Natural killer cell (primary cell): ENCODE results near the gene NPAS3. TPM values are rescaled to one million over a fixed set of nuclear protein-coding genes. Genes with fewer than 3 reads are reported as not detected.

Source experiments
- ATAC-seq, 3 donors: fragments of 150-1000 bp in 2 of 3; fragments of 200-7000 bp in 1 of 3; cut with Tn5 transposase; 1 replicate in 1 of 3; 2 replicates in 2 of 3; pipeline ENCODE4 v1.10.0; 2021; ENCODE audit warnings: mild to moderate bottlenecking in 2 of 3, moderate library complexity in 2 of 3
- DNase-seq, 2 donors: peaks; one replicate each; pipeline versions ENCODE4 v3.0.0 to v3.0.0-alpha.2; 2013 to 2021; ENCODE audit warnings: mixed read lengths in 1 of 2
- H3K27ac ChIP-seq: one replicate; pipeline ENCODE4 v1.5.1; 2013; ENCODE audit warnings: mild to moderate bottlenecking, low read length
- H3K27me3 ChIP-seq: one replicate; pipeline ENCODE4 v1.6.1; 2013; ENCODE audit warnings: low read length; ENCODE audit not compliant: control insufficient read depth, insufficient read depth
- H3K36me3 ChIP-seq: one replicate; pipeline ENCODE4 v1.6.1; 2013; ENCODE audit warnings: low read length; ENCODE audit not compliant: control insufficient read depth, insufficient read depth
- H3K4me1 ChIP-seq: one replicate; pipeline ENCODE4 v1.6.1; 2013; ENCODE audit warnings: low read length; ENCODE audit not compliant: control insufficient read depth, insufficient read depth
- H3K4me3 ChIP-seq: one replicate; pipeline ENCODE4 v1.5.1; 2013; ENCODE audit warnings: low read length
- H3K9me3 ChIP-seq: one replicate; pipeline ENCODE4 v1.6.1; 2013; ENCODE audit warnings: low read length; ENCODE audit not compliant: control insufficient read depth, insufficient read depth
- H3K27ac Mint-ChIP-seq, 2 donors: one replicate each; pipeline ENCODE4 v1.8.0; 2022; ENCODE audit warnings: mild to moderate bottlenecking in 2 of 2, mixed read lengths in 2 of 2, moderate library complexity in 1 of 2
- H3K27me3 Mint-ChIP-seq, 2 donors: one replicate each; pipeline ENCODE4 v1.8.0; 2022; ENCODE audit warnings: low read depth in 2 of 2, mixed read lengths in 2 of 2
- H3K36me3 Mint-ChIP-seq: one replicate; pipeline ENCODE4 v1.8.0; 2022; ENCODE audit warnings: mixed read lengths
- H3K4me1 Mint-ChIP-seq, 2 donors: one replicate each; pipeline ENCODE4 v1.8.0; 2022; ENCODE audit warnings: mixed read lengths in 2 of 2
- H3K4me3 Mint-ChIP-seq: one replicate; pipeline ENCODE4 v1.8.0; 2022; ENCODE audit warnings: mild to moderate bottlenecking, moderate library complexity, mixed read lengths
- H3K9me3 Mint-ChIP-seq, 2 donors: one replicate each; pipeline ENCODE4 v1.8.0; 2022; ENCODE audit warnings: mixed read lengths in 2 of 2
- CTCF ChIP-seq: fragments of 200-600 bp; IDR thresholded peaks from one replicate; pipeline ENCODE4 v1.8.0; 2022; ENCODE audit warnings: antibody characterized with exemption
- WGBS: methylation state at CpG from one replicate; pipeline ENCODE4 v1.1.7; 2013; ENCODE audit warnings: missing lambda C conversion rate; ENCODE audit not compliant: insufficient coverage; 5-methylcytosine and 5-hydroxymethylcytosine counted together
- intact Hi-C: fragments of 100-400 bp; cut with micrococcal nuclease; formaldehyde crosslinking; loops from one replicate; pipeline ENCODE4 v1.14.2; 2022
- total RNA-seq, 4 donors: library from RNA; stranded (reverse); fragments of 120-200 nt in 1 of 4; gene quantifications; one replicate each; pipeline versions ENCODE4 v1.2.3 to v1.2.4, GENCODE V29; 2013 to 2022

Gene NPAS3
- total RNA-seq, 3 donors from 2014 or later (not counting 1 experiment from before 2014, with no cell fraction given) = not detected

DNA sequence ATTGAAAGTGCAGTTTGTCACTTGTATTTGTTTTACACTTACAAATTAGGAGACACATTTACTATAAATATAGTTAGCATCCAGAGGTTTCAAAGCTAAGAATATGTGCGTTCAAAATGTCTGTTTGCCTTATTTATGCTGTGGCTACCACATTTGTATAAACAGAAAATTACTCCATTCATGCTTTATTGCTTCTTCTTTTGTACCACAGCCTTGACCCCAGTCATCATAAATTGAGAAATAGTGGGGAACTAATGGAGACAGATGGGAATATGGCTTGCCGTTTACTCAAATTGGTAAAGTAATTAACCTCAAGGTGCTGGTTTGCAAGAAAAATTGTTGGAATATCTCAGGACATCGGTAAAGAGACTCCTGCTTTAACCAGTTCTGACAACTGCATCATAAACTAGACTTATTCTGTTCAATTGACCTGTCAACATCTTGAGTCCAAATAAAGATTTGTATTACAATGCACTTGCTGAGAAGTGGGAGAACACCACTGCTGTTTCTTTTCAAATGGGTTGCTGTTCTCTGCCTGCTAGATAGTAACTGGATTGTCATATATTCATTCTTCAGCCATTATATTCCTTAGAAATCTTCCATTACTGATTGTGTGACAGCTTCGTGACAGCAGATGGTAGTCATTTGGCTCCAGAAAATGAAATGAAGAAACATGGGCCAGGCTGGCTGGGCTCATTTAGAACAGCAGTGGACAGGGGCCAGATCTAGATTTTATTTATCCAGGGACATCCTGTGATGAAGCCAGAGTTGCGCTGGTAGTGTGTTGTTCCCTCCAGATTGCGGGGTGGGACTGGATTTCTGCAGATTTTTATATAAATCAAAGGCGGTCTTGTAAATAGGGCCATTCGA, 657.8 kb downstream of the NPAS3 start:
- Histone ChIP-seq H3K27me3 (no peaks in the 10 kb centered on the region), H3K4me3 (no peak overlapping the region), H3K36me3 (no peaks in the 10 kb centered on the region), H3K9me3 (no peaks in the 10 kb centered on the region), H3K4me1 (no peaks in the 10 kb centered on the region), H3K27ac (no peak overlapping the region)
- DNase-seq = no peak
- TF ChIP-seq CTCF = no peak
- no peaks in the 10 kb centered on the region for H3K36me3 Mint-ChIP-seq
- whole genome bisulfite sequencing = 90% methylated on average over 7 of the region's 8 CpGs
- no peaks in the 10 kb centered on the region for H3K4me1 Mint-ChIP-seq
- no peak overlapping the region for H3K4me3 Mint-ChIP-seq
- no peak for ATAC-seq
- intact Hi-C loops = no loop called here
- H3K27me3 Mint-ChIP-seq = no peaks in the 10 kb centered on the region
- peaks cover 5 to 7% of the 10 kb centered on the region in 2 donors for H3K9me3 Mint-ChIP-seq
- H3K27ac Mint-ChIP-seq = no peak overlapping the region

GRCh38 chr14:33598582-33598981, 659.9 kb downstream of the NPAS3 start:
- no peak overlapping the region for H3K27ac ChIP-seq

GRCh38 chr14:33602396-33602795, 663.7 kb downstream of the NPAS3 start:
- no peak overlapping the region for H3K4me3 Mint-ChIP-seq
- no peaks in the 10 kb centered on the region for H3K36me3 Mint-ChIP-seq
- H3K4me3 ChIP-seq = no peak overlapping the region
- peaks cover 9 to 14% of the 10 kb centered on the region in 2 donors for H3K9me3 Mint-ChIP-seq
- H3K9me3 ChIP-seq = no peaks in the 10 kb centered on the region
- TF ChIP-seq CTCF = no peak
- H3K27ac ChIP-seq = no peak overlapping the region
- H3K4me1 Mint-ChIP-seq = no peaks in the 10 kb centered on the region
- WGBS = 89% methylated on average over 3 of the region's 3 CpGs
- no peaks in the 10 kb centered on the region for H3K4me1 ChIP-seq
- intact Hi-C loops = no loop called here
- H3K36me3 ChIP-seq = no peaks in the 10 kb centered on the region
- no peaks in the 10 kb centered on the region for H3K27me3 Mint-ChIP-seq
- no peak overlapping the region for H3K27ac Mint-ChIP-seq
- no peaks in the 10 kb centered on the region for H3K27me3 ChIP-seq
- ATAC-seq = no peak
- no peak for DNase-seq

More at GRCh38 chr14:33598582-33598981, 659.9 kb downstream of the NPAS3 start:
- H3K4me1 Mint-ChIP-seq = no peaks in the 10 kb centered on the region
- DNase-seq (no peak), ATAC-seq (no peak)
- no peaks in the 10 kb centered on the region for H3K36me3 Mint-ChIP-seq
- WGBS = 86% methylated on average over 2 of the region's 2 CpGs
- no peaks in the 10 kb centered on the region for H3K4me1 ChIP-seq
- H3K27me3 ChIP-seq = no peaks in the 10 kb centered on the region
- no peaks in the 10 kb centered on the region for H3K36me3 ChIP-seq
- no peak overlapping the region for H3K27ac Mint-ChIP-seq
- no peaks in the 10 kb centered on the region for H3K27me3 Mint-ChIP-seq
- peaks cover 10 to 12% of the 10 kb centered on the region in 2 donors for H3K9me3 Mint-ChIP-seq
- no peaks in the 10 kb centered on the region for H3K9me3 ChIP-seq
- H3K4me3 ChIP-seq = no peak overlapping the region
- no peak overlapping the region for H3K4me3 Mint-ChIP-seq
- intact Hi-C loops = no loop called here
- no peak for TF ChIP-seq CTCF
